Measurements from ENCODE around the gene CRCP.
"Not testable (repeated sequence)": the region's sequence is repeated elsewhere in the genome, so short reads cannot be mapped to it uniquely, and the experiment has no call there.

Gene CRCP

GRCh38 chr7:66114743-66115649, at the start of gene CRCP:
TSS of gene CRCP (plus strand) at chr7:66114847. CDS start at chr7:66114963, 116 bp downstream.
- DNase-seq (ENCODE audit: low spot score), result peak; percentile 84

GRCh38 chr7:66069732-66070131, 44.9 kb upstream of the CRCP start:
- DNase-seq (ENCODE audit: low spot score), result no peak

- DNase-seq (ENCODE audit: low spot score), result no peak
These were observed 44.4 kb upstream of the CRCP start for GRCh38 chr7:66070222-66070621.

DNA sequence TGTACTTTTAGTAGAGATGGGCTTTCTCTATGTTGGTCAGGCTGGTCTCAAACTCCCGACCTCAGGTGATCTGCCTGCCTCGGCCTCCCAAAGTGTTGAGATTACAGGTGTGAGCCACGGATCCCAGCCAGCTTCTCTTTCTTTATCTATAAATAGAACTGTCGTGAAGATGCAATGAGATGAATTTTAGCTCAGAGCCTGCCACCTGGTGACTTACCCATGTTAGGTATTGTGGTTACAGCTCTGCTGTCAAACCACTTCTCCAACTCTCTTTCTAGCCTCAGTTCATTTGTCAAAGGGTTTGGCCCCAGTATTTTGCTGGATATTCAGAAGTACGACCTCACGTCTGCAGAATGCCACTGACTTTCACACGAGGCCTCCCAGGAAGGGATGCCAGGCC, 42.4 kb upstream of the CRCP start:
- not testable (repeated sequence) for DNase-seq (ENCODE audit: low spot score)

DNA sequence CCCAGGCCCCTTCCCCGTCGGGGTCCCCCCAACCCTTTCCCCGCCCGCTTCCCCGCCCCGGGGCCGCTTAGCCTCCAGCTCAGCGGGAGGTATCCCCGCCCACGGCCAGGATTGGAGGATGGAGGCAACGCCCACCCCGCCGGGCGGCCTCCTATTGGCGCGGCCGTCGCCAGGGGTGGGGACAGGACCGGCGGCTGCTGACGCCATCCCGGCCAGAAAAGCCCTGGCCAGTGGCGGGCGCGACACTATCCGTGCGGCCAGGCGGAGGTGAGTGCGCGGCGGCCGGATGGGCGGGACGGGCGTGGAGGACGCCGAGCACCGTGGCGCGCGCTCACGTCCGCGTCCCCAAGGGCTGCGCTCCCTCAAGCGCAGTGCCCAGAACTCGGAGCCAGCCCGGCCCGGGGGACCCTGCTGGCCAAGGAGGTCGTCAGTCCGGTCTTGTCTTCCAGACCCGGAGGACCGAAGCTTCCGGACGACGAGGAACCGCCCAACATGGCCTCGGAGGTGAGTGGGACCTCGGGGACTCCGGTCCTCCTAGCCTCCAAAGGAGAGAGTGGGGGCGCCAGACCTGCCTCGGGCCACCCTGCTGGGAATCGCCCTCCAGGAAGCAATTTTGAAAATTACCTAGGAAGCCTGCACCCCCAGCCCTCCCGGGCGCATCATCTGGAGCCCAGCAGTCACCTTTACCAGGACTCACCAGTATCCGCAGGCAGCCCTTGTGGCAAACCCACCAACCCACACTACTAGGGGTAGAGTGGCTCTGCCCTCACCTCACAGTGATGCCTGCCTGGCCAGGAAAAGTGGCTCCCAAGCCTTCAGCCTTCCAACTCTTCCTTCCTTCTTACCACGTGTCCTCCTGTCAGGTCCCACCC, 38.8 kb upstream of the CRCP start, which contains the start of gene ASL:
ASL (plus strand) TSS at position 230 of the 872 bp plus-strand sequence; CDS start at position 493, 263 bp downstream.
- peak; percentile 92 for DNase-seq (ENCODE audit: low spot score)

- DNase-seq (ENCODE audit: low spot score), result no peak
These were observed 38.0 kb upstream of the CRCP start for GRCh38 chr7:66076462-66077329.

GRCh38 chr7:66078067-66078466, 36.6 kb upstream of the CRCP start:
- DNase-seq (ENCODE audit: low spot score), result no peak

DNA sequence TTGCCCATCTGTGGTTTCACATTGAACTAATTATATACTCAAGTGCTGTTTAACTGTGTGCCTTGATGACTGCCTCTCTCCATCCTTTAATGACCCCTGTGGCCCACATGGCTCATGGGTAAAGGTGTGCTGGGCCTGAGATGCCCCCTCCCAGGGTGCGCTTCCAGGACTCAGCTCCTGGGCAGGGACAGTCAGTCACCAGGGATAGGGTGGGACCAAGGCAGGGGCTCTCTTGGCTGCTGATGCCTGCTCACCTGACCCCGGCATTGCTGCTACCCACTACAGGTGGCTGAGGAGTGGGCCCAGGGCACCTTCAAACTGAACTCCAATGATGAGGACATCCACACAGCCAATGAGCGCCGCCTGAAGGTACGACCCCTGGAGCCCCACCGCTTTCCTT, 32.6 kb upstream of the CRCP start:
- no peak for DNase-seq (ENCODE audit: low spot score)

GRCh38 chr7:66082886-66083415, 31.7 kb upstream of the CRCP start:
- DNase-seq (ENCODE audit: low spot score), result no peak

- no peak for DNase-seq (ENCODE audit: low spot score)
These were observed 31.0 kb upstream of the CRCP start for GRCh38 chr7:66083677-66084076.

DNA sequence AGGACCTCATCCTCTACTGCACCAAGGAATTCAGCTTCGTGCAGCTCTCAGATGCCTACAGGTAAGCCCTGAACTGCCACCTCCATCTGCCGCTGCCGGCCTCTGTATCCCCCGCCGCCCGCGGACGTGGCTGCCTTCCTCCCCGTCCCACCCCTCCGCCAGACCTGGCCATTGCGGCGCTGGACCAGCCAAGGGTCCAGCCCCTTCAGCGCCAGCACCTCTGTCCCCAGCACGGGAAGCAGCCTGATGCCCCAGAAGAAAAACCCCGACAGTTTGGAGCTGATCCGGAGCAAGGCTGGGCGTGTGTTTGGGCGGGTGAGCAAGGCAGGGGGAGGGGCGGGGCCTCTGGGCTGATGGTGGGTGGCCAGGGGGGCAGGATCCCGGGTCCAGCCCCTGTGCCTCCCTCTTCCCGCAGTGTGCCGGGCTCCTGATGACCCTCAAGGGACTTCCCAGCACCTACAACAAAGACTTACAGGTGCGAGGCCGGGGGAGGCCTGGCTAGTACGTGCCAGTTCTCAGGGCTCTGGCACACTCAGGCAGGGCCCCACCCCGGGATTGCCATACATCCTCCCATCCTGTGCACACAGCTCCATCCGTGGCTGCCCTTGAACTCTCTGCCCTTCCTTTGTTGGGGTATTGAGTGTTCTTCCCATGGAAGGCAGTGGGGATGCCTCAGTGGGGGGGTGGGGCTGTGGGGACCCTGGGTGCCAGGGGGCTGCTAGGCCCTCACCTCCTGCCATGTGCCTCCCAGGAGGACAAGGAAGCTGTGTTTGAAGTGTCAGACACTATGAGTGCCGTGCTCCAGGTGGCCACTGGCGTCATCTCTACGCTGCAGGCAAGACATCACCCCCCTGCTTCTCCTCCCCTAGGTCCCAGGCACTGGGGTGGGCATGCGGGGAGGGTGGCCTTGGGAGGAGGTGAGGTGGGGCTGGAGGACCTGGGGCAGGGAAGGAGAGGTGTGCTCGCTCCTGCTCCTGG, 25.5 kb upstream of the CRCP start:
- no peak for DNase-seq (ENCODE audit: low spot score)

DNA sequence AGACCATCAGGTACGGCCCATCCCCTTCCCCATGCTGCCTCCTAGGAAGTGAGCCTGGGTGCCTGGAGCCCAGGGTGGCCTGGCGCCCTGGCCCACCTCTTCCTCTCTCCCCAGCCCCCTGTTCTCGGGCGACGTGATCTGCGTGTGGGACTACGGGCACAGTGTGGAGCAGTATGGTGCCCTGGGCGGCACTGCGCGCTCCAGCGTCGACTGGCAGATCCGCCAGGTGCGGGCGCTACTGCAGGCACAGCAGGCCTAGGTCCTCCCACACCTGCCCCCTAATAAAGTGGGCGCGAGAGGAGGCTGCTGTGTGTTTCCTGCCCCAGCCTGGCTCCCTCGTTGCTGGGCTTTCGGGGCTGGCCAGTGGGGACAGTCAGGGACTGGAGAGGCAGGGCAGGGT, 22.0 kb upstream of the CRCP start:
- no peak for DNase-seq (ENCODE audit: low spot score)

GRCh38 chr7:66095010-66095409, 19.6 kb upstream of the CRCP start:
- DNase-seq (ENCODE audit: low spot score), result no peak

- DNase-seq (ENCODE audit: low spot score), result no peak
These were observed 15.5 kb upstream of the CRCP start for GRCh38 chr7:66099232-66099550.

GRCh38 chr7:66099551-66100407, 14.9 kb upstream of the CRCP start:
- DNase-seq (ENCODE audit: low spot score), result peak; percentile 90

GRCh38 chr7:66100408-66101050, 14.1 kb upstream of the CRCP start:
- no peak for DNase-seq (ENCODE audit: low spot score)

GRCh38 chr7:66102168-66102567, 12.5 kb upstream of the CRCP start:
- not testable (repeated sequence) for DNase-seq (ENCODE audit: low spot score)

DNA sequence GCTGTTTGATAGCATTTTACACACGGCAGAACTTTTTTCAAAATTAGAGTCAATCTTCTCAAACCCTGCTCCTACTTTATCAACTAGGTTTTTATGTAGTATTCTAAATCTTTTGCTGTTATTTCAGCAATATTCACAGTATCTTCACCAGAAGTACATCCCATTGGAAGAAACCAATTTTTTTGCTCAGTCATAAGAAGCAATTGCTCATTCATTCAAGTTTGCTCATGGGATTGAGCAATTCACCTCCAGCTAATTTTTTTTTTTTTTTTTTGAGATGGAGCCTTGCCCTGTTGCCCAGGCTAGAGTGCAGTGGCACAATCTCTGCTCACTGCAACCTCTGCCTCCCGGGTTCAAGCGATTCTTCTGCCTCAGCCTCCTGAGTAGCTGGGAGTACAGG, 10.7 kb upstream of the CRCP start:
- DNase-seq (ENCODE audit: low spot score), result peak; percentile 34

GRCh38 chr7:66105263-66105748, 9.3 kb upstream of the CRCP start:
- DNase-seq (ENCODE audit: low spot score), result no peak
